CD4-positive, alpha-beta T cell treated with Interleukin-10 for 1 hour (primary cell): ENCODE measurements around the gene TP73.

Experiments used
- DNase-seq: peaks from one replicate; pipeline ENCODE4 v3.0.0-alpha.2; 2020

The TP73 gene

GRCh38 chr1:3772027-3772714, 119.9 kb downstream of the TP73 start:
- DNase-seq: peak; percentile 93

- DNase-seq: no peak
Observed at GRCh38 chr1:3772715-3773571, 120.6 kb downstream of the TP73 start, which contains the start of gene SMIM1. SMIM1 (plus strand) TSS chr1:3772749; CDS start chr1:3775374, 2,625 bp downstream.

DNA sequence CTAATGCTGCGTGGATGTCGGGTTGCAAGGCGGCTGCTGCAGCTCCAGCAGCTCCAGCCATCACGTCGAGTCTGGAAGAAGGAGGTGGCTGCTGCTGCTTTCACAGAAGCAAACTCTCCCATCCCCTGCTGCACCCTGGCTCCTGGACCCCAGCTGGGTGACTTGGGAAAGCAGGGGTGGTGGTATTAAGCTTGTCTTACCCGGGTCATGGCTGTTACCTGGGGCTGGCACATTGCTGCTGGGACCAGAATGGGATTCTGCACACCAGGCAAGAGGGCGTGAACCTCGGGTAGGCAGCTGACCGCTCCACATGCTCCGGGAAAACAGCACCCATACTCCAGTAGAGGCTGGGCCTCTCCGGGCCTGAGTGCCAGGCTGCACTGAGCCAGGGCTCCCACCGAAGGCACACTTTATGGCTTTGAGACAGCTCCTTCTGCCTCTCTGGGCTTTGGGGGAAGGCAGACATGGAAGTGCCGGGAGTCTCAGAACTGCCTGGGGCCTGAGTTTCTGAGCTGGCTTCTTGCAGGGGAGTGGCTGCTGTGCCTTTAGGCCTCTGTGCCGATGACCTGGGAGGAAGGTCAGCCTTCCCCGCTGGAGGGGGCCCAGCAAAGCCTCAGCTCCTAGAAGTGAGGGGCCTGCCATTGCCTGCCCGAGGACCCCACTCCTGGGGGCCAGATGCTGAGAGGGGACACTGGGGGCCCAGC, 121.4 kb downstream of the TP73 start:
- no peak for DNase-seq

DNA sequence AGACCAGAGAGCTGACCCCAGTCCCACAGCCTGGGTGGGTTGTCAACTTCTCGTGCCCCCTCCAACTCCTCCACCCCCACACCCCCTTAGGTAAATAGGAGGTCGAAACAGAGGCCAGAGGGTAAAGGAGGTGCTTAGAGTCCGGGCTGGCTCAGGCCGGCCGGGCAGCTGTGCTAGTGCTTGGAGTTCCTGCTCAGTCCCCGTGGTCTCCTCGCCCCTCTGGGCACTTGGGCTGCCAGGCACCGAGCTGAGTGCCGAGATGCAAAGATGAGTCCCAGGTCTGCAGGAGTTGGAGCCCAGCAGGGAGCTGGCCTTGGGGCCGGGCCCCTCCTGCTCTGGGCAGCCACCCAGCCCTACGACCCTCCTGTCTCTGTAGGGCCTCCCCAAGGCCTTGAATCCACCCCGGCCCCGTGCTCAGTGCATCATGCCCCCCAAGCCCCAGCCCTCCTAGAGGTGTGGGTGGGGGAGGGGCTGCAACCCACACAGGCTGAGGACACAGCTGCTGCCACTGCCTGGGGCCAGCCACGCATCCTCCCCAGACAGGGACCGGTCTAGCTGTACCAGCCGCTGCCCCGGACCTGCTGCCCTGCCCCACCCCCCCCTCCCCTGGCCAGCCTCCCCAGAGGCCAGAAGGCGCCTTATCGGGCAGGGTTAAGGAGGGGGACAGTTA, 122.1 kb downstream of the TP73 start:
- DNase-seq: no peak

DNA sequence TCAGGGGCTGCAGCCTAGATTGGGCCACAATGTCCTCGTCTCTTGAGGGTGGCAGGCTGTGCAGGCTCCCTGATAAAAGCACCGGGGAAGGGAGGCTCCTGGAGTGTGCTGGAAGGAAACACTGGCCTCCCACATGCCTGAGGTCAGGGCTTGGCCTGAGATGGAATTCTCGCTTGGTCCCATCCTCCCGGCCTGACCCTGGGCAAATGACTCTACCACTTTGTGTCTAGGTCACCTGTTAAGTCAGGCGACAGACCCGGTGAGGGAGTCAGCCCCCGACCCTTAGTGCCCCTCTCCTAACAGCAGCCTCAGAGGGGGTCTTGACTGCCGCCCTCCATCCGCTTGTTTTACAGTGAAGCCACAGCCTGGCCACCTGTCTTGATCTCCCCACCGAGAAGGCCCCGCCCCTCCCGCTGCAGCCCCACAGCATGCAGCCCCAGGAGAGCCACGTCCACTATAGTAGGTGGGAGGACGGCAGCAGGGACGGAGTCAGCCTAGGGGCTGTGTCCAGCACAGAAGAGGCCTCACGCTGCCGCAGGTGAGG, 122.7 kb downstream of the TP73 start:
- DNase-seq: no peak

GRCh38 chr1:3775490-3776230, 123.3 kb downstream of the TP73 start:
- peak; percentile 60 for DNase-seq

- no peak for DNase-seq
Observed at GRCh38 chr1:3776231-3776961, 124.1 kb downstream of the TP73 start.

DNA sequence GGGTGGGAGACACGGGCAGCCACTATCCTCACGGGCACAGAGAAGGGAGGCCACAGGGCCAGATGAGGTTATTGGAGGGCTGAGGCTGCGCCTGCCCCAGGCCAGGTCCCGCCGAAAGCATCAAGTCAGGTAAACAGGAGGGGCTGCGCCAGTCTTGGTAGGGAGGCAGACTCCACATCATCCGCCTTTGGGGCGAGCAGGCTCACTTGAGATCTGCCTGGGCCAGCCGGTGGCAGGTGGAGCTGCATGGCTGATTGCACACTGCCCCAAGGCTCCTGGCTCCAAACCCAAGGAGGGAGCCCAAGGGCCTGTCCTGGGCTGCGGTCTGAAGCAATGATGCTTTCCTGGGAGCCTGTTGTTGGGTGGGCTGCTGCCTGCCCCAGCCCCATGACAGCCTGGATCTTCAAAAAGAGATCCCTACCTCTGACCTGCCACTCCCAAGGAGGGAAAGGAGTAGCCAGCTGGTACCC, 124.8 kb downstream of the TP73 start:
- no peak for DNase-seq

DNA sequence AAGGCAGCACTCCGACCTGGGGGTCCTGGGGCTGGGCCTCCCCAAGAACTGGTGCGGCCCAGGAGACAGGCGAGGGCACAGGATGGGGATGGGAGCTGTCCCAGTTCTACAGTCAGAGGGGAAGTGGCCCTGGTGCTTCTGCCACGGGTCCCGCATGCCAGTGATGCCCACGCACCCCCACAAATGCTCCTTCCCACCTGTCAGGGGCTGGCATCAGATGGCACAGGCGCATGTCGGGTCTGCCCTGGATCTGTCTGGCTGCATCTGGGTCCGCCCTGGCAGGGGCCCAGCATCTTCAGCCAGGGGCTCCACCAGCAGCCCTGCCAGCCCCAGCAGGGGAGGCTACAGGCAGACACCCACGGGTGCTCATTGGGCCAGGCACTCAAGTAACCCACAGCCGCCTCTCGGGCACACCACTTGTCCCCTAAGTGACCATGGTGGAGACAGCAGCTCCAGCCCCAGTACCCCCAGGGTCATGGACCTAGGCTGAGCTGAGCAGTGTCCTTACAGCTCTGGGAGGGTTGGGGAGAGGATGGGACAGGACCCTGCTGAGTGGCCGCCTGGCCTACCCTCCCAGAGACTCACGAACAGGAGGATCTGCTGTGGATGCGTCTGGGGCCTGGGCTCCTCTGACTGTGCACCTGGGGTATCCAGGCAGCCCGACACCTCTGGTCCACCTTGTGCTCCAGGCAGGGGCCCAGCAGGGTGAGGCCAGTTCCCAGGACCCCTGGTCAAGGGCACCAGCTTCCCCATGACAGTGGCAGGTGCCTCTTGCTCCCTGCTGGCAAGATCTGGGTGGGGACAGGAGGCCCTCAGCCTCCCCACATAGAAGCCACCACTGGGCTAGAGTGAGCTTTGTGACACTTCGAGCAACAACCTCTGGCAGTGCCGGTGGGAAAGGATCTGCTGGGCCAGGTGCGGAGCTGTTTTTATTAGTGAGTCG, 125.6 kb downstream of the TP73 start:
- DNase-seq: no peak

DNA sequence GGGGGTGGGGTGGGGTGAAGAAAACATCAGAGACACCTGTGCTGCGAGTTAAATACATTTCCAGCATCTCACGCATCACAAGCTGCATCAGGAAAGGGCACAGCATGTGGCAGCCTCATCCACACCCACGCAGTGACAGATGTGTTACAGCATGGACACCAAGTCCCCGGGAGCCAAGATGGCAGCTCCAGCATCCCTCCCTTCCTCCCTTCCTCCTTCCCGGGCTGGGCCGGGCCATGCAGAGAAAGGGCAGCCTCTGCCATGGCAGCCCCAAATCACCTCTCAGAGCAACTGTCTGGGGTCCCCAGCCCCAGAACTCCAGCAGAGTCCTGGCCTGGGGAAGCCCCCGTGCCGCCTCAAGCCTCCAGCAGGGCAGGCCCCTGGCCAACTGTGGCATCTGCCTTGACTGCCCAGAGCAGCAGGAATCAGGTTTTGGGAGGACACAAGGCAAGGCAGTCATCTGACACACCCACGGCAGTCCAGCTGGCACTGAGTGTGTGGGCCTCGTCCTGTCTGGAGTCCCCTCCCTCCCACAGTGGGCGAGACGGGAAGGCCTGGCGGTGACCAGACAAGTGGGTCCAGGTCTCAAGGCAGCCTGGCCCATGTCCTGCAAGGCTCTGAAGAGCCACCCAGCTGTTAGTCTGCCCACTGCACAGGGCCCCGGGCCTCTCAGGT, 126.4 kb downstream of the TP73 start:
- DNase-seq: no peak

GRCh38 chr1:3779265-3779911, 127.1 kb downstream of the TP73 start:
- no peak for DNase-seq

GRCh38 chr1:3779912-3780416, 127.6 kb downstream of the TP73 start:
- DNase-seq: no peak

- no peak for DNase-seq
Observed at GRCh38 chr1:3780901-3781300, 128.6 kb downstream of the TP73 start.

GRCh38 chr1:3783651-3784474, 131.5 kb downstream of the TP73 start:
- no peak for DNase-seq

DNA sequence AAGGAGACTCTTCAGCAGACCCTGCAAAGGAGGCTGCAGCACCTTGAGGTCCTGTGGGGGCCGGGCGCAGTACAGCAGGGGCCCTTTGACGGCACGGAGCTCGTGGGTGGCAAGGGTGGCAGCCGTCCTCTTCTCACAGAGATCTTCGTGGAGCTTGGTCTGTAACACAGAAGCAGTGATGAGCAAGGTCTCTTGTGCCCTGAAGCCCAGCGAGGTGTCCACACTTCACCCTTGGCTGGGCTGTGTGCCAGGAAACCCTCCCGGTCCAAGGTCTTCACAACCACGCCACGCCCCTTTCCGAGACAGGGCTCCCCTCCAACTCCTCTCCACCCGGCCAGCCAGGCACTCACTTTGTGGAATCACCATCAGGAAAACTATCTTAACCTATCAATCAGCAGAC, 132.7 kb downstream of the TP73 start:
- DNase-seq: no peak

DNA sequence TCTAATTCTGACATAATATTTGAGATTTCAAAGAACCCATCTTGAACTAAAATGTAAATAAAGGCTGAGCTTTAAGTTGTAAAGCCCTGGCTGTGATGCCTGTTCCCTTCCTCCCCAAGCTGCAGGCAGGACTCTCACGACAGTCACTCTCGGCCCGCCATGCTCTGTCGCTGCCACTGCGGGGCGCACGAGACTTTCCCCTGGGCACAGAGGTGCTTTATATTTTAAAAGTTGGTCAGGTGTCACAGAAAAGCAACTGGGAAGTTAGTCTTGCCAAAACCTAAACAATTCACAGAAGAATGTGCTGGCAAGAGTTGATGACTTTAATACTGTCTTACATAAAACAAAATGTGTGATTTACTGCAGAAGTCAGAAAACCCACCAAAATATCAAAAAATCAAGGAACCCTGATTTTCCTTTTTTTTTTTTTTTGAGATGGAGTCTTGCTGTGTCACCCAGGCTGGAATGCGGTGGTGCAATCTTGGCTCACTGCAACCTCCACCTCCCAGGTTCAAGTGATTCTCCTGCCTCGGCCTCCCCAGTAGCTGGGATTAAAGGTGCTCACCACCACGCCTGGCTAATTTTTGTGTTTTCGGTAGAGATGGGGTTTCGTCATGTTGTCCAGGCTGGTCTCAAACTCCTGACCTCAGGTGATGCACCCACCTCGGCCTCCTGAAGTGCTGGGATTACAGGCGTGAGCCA, 133.3 kb downstream of the TP73 start:
- no peak for DNase-seq
